SK-N-SH treated with all-trans-retinoic acid at 6 μM for 48 hours (cell line): ENCODE data around the gene BSPRY.
"Not testable (repeated sequence)": the region's sequence is repeated elsewhere in the genome, so short reads cannot be mapped to it uniquely, and the experiment has no call there.

Experiments used
- ATAC-seq: fragments of 200-7000 bp; cut with Tn5 transposase; 3 replicates; pipeline ENCODE4 v1.9.1; 2020; ENCODE audit warnings: mild to moderate bottlenecking, moderate library complexity
- ARNTL ChIP-seq: fragments of 450-650 bp; formaldehyde crosslinking; IDR thresholded peaks from 2 replicates; pipeline ENCODE4 v1.5.0; 2020; ENCODE audit warnings: low read depth, mild to moderate bottlenecking, moderate library complexity, borderline replicate concordance
- BACH2 ChIP-seq: fragments of 250-450 bp; sonication (Bioruptor Pico); IDR thresholded peaks from 2 replicates; pipeline ENCODE4 v1.9.0; 2021; ENCODE audit warnings: mild to moderate bottlenecking, borderline replicate concordance
- CREB5 ChIP-seq: fragments of 250-450 bp; sonication (Bioruptor Pico); IDR thresholded peaks from 2 replicates; pipeline ENCODE4 v1.5.1; 2020; ENCODE audit warnings: low read depth, mild to moderate bottlenecking, moderate library complexity
- CSDC2 ChIP-seq: fragments of 250-450 bp; sonication (Bioruptor Pico); IDR thresholded peaks from 2 replicates; pipeline ENCODE4 v1.5.0; 2020; ENCODE audit warnings: mild to moderate bottlenecking, moderate library complexity
- CSRNP3 ChIP-seq: fragments of 250-450 bp; sonication (Bioruptor Pico); IDR thresholded peaks from 2 replicates; pipeline ENCODE4 v1.5.1; 2021; ENCODE audit warnings: mild to moderate bottlenecking, moderate library complexity
- ESRRG ChIP-seq: fragments of 250-450 bp; sonication (Bioruptor Pico); IDR thresholded peaks from 2 replicates; pipeline ENCODE4 v1.6.1; 2021; ENCODE audit warnings: mild to moderate bottlenecking
- GLIS3 ChIP-seq: fragments of 250-450 bp; sonication (Bioruptor Pico); IDR thresholded peaks from 2 replicates; pipeline ENCODE4 v1.5.0; 2020; ENCODE audit warnings: mild to moderate bottlenecking, moderate library complexity
- ISL1 ChIP-seq: fragments of 250-450 bp; sonication (Bioruptor Pico); IDR thresholded peaks from 2 replicates; pipeline ENCODE4 v2.1.2; 2022; ENCODE audit warnings: mild to moderate bottlenecking, moderate library complexity
- OSR1 ChIP-seq: fragments of 250-450 bp; sonication (Bioruptor Pico); IDR thresholded peaks from 2 replicates; pipeline ENCODE4 v1.8.0; 2022; ENCODE audit warnings: moderate library complexity, mild to moderate bottlenecking, inconsistent platforms
- PATZ1 ChIP-seq: fragments of 250-450 bp; sonication (Bioruptor Pico); IDR thresholded peaks from 2 replicates; pipeline ENCODE4 v1.8.0; 2020; ENCODE audit warnings: mild to moderate bottlenecking, moderate library complexity, borderline replicate concordance
- POU6F1 ChIP-seq: fragments of 250-450 bp; sonication (Bioruptor Pico); IDR thresholded peaks from 2 replicates; pipeline ENCODE4 v1.8.0; 2021; ENCODE audit warnings: low read depth, mild to moderate bottlenecking, moderate library complexity, borderline replicate concordance
- PPARA ChIP-seq: fragments of 250-450 bp; sonication (Bioruptor Pico); IDR thresholded peaks from 2 replicates; pipeline ENCODE4 v1.5.0; 2020; ENCODE audit warnings: mild to moderate bottlenecking, borderline replicate concordance
- RARB ChIP-seq: fragments of 250-450 bp; sonication (Bioruptor Pico); IDR thresholded peaks from 2 replicates; pipeline ENCODE4 v1.8.0; 2021; ENCODE audit warnings: mild to moderate bottlenecking, moderate library complexity
- SNAI2 ChIP-seq: fragments of 250-450 bp; sonication (Bioruptor Pico); IDR thresholded peaks from 2 replicates; pipeline ENCODE4 v1.5.0; 2020; ENCODE audit warnings: mild to moderate bottlenecking, moderate library complexity
- TCF4 ChIP-seq: fragments of 250-450 bp; sonication (Bioruptor Pico); IDR thresholded peaks from 2 replicates; pipeline ENCODE4 v1.8.0; 2021; ENCODE audit warnings: mild to moderate bottlenecking, moderate library complexity, borderline replicate concordance
- TSHZ2 ChIP-seq: fragments of 250-450 bp; sonication (Bioruptor Pico); IDR thresholded peaks from 2 replicates; pipeline ENCODE4 v1.5.0; 2020; ENCODE audit warnings: mild to moderate bottlenecking, moderate library complexity
- ZFP3 ChIP-seq: fragments of 250-450 bp; sonication (Bioruptor Pico); IDR thresholded peaks from 2 replicates; pipeline ENCODE4 v1.5.0; 2020; ENCODE audit warnings: mild to moderate bottlenecking, moderate library complexity
- ZFP30 ChIP-seq: fragments of 450-650 bp; formaldehyde crosslinking; IDR thresholded peaks from 2 replicates; pipeline ENCODE4 v1.5.0; 2022; ENCODE audit warnings: mild to moderate bottlenecking, moderate library complexity
- ZNF565 ChIP-seq: fragments of 450-650 bp; formaldehyde crosslinking; conservative IDR thresholded peaks from 2 replicates; pipeline ENCODE4 v1.5.0; 2020; ENCODE audit warnings: low read depth, mild to moderate bottlenecking, moderate library complexity
- ZNF8 ChIP-seq: fragments of 450-650 bp; formaldehyde crosslinking; IDR thresholded peaks from 2 replicates; pipeline ENCODE4 v1.5.0; 2020; ENCODE audit warnings: mild to moderate bottlenecking, moderate library complexity

BSPRY gene

GRCh38 chr9:113403646-113404045 is 54.3 kb downstream of the BSPRY start:
- ATAC-seq: no peak
- TF ChIP-seq OSR1 (CRISPR knock-in tag) (no peak), ESRRG (no peak), TSHZ2 (CRISPR knock-in tag) (no peak), CSDC2 (CRISPR knock-in tag) (no peak), GLIS3 (CRISPR knock-in tag) (no peak), SNAI2 (CRISPR knock-in tag) (no peak), POU6F1 (CRISPR knock-in tag) (no peak), CREB5 (CRISPR knock-in tag) (no peak), RARB (no peak), ZNF565 (no peak), ARNTL (CRISPR knock-in tag) (no peak), CSRNP3 (CRISPR knock-in tag) (no peak), ZNF8 (CRISPR knock-in tag) (no peak), ZFP30 (no peak), PATZ1 (no peak), BACH2 (CRISPR knock-in tag) (no peak), ISL1 (CRISPR knock-in tag) (no peak), TCF4 (CRISPR knock-in tag) (no peak)

- ATAC-seq: not testable (repeated sequence)
Measured at GRCh38 chr9:113406353-113406752, 57.0 kb downstream of the BSPRY start.

- ATAC-seq: peak; percentile 49
Measured at GRCh38 chr9:113406873-113407511, 57.7 kb downstream of the BSPRY start.

GRCh38 chr9:113409481-113409880 is 60.1 kb downstream of the BSPRY start:
- ATAC-seq: no peak
- TF ChIP-seq PPARA (CRISPR knock-in tag) (no peak), ZNF565 (no peak), ZFP30 (no peak), ARNTL (CRISPR knock-in tag) (no peak), GLIS3 (CRISPR knock-in tag) (no peak), CSRNP3 (CRISPR knock-in tag) (no peak), PATZ1 (no peak), ZFP3 (CRISPR knock-in tag) (no peak), CSDC2 (CRISPR knock-in tag) (no peak), ISL1 (CRISPR knock-in tag) (no peak), CREB5 (CRISPR knock-in tag) (no peak)
